Transverse colon (tissue), 4 donors: ENCODE results near the gene SETD1B. TPM values are rescaled to one million over a fixed set of nuclear protein-coding genes. Genes with fewer than 3 reads are reported as not detected.

Experiments
- DNase-seq: peaks from one replicate; pipeline ENCODE4 v3.0.0-alpha.2; 2019
- H3K27ac ChIP-seq, 4 donors: fragments of 200-600 bp; sonication (generic); 2 replicates each; pipeline ENCODE4 v1.5.1; 2016 to 2018; ENCODE audit warnings: inconsistent platforms in 4 of 4
- H3K27me3 ChIP-seq: fragments of 200-600 bp; sonication (generic); 2 replicates; pipeline ENCODE4 v1.5.1; 2017; ENCODE audit warnings: inconsistent platforms
- H3K36me3 ChIP-seq, 4 donors: fragments of 200-600 bp; sonication (generic); 2 replicates each; pipeline ENCODE4 v1.5.1; 2017 to 2019; ENCODE audit warnings: inconsistent platforms in 4 of 4
- H3K4me1 ChIP-seq, 4 donors: fragments of 200-600 bp; sonication (generic); 2 replicates each; pipeline ENCODE4 v1.5.1; 2017 to 2020; ENCODE audit warnings: inconsistent platforms in 4 of 4
- H3K4me3 ChIP-seq, 4 donors: fragments of 200-600 bp; sonication (generic); 1 replicate in 1 of 4; 2 replicates in 3 of 4; pipeline versions ENCODE4 v1.5.1 to v1.6.1; 2017 to 2019; ENCODE audit warnings: inconsistent platforms in 4 of 4
- H3K9me3 ChIP-seq, 2 donors: fragments of 200-600 bp; sonication (generic); 2 replicates each; pipeline ENCODE4 v1.5.1; 2017 to 2019; ENCODE audit warnings: inconsistent platforms in 2 of 2
- CTCF ChIP-seq, 5 experiments: fragments of 200-600 bp in 3 of 5; fragments of 450-650 bp in 2 of 5; sonication (generic) in 3 of 5; IDR thresholded peaks; 1 replicate in 2 of 5; 2 replicates in 3 of 5; pipeline ENCODE4 v1.5.1; 2016 to 2017; ENCODE audit warnings: antibody characterized with exemption in 5 of 5, inconsistent platforms in 3 of 5, mild to moderate bottlenecking in 2 of 5, moderate library complexity in 1 of 5
- EP300 ChIP-seq: sonication (generic); formaldehyde crosslinking; IDR thresholded peaks from one replicate; pipeline ENCODE4 v1.6.1; 2017; ENCODE audit warnings: antibody characterized with exemption, low read depth
- POLR2A ChIP-seq: fragments of 450-650 bp; IDR thresholded peaks from one replicate; pipeline ENCODE4 v1.6.1; 2016; ENCODE audit warnings: antibody characterized with exemption, mild to moderate bottlenecking, moderate library complexity
- POLR2AphosphoS5 ChIP-seq, 3 donors: sonication (generic); formaldehyde crosslinking; IDR thresholded peaks; one replicate each; pipeline ENCODE4 v1.6.1; 2016; ENCODE audit warnings: antibody characterized with exemption in 3 of 3
- WGBS, 2 donors: methylation state at CpG; one replicate each; pipeline ENCODE4 v1.1.5; 2018; ENCODE audit warnings: low coverage in 1 of 2; 5-methylcytosine and 5-hydroxymethylcytosine counted together
- in situ Hi-C, 4 donors: fragments of 200-750 bp; cut with MboI; loops; one replicate each; pipeline versions ENCODE4 v1.15.0 to v1.15.1; 2017; ENCODE audit warnings: low sequenced_read_pairs in 3 of 4, low pct_ligation_motif_present in 1 of 4, low pct_unique_long_range_greater_than_20kb in 1 of 4
- intact Hi-C: fragments of 100-400 bp; cut with DNase I; formaldehyde crosslinking; loops from one replicate; pipeline ENCODE4 v1.15.1; 2023; ENCODE audit warnings: low total_unique reads
- total RNA-seq, 4 donors: library from RNA; depleted of rRNA; stranded (reverse); fragments of >200 nt; gene quantifications; one replicate each; pipeline ENCODE4 v1.1.0, GENCODE V29; 2016

SETD1B gene
- total RNA-seq, 4 donors from 2014 or later = 13.4 to 39.6 (median 15.2) TPM

- Histone ChIP-seq H3K27ac (peak overlapping the region in 1 of 4 donors; percentile 86), H3K36me3 (peaks cover 0 to 25% (median 8%) of the 10 kb centered on the region in 4 donors), H3K4me3 (no peak overlapping the region), H3K27me3 (no peaks in the 10 kb centered on the region), H3K9me3 (no peaks in the 10 kb centered on the region), H3K4me1 (peaks cover 39 to 61% (median 52%) of the 10 kb centered on the region in 4 donors)
- TF ChIP-seq EP300 (no peak), POLR2AphosphoS5 (IDR thresholded peaks at IDR 0.05) (no peak), POLR2A (no peak), CTCF (IDR thresholded peaks at IDR 0.05) (no peak)
- no peak for DNase-seq
- WGBS, 2 donors = 89% methylated on average over 33 of the region's 33 CpGs; no CpG with 5 or more reads in 1 of the 2 donors
- intact Hi-C loops (no loop called here), in situ Hi-C loops (no loop called here)
Observed at GRCh38 chr12:121810234-121810817, 6.5 kb downstream of the SETD1B start.

- intact Hi-C loops = no loop called here
Observed at GRCh38 chr12:121810833-121811433, 7.1 kb downstream of the SETD1B start.

GRCh38 chr12:121811434-121812319, 7.9 kb downstream of the SETD1B start:
- intact Hi-C loops (loop anchor here (2.0 kb wide), 1 partner anchor 17 kb away; no protein-coding TSS in a partner anchor), in situ Hi-C loops (no loop called here)
- TF ChIP-seq CTCF (IDR thresholded peaks at IDR 0.05) (peak; percentile 98 to 100 (median 99)), POLR2A (peak; percentile 20), POLR2AphosphoS5 (IDR thresholded peaks at IDR 0.05) (no peak)
- Histone ChIP-seq H3K27me3 (no peaks in the 10 kb centered on the region), H3K9me3 (no peaks in the 10 kb centered on the region), H3K4me1 (peaks cover 31 to 49% (median 39%) of the 10 kb centered on the region in 4 donors), H3K4me3 (peak overlapping the region; percentile 46 to 68 (median 50)), H3K27ac (peak overlapping the region; percentile 80 to 86 (median 83)), H3K36me3 (peaks cover 0 to 37% (median 12%) of the 10 kb centered on the region in 4 donors)
- peak; percentile 77 for DNase-seq
- WGBS, 2 donors = 14% methylated on average over 19 of the region's 46 CpGs; no CpG with 5 or more reads in 1 of the 2 donors

More at GRCh38 chr12:121810833-121811433, 7.1 kb downstream of the SETD1B start:
- Histone ChIP-seq H3K27me3 (no peaks in the 10 kb centered on the region), H3K36me3 (peaks cover 0 to 29% (median 8%) of the 10 kb centered on the region in 4 donors), H3K27ac (peak overlapping the region; percentile 80 to 86 (median 83)), H3K4me3 (peak overlapping the region in 2 of 4 donors; percentile 51 to 68), H3K4me1 (peaks cover 36 to 56% (median 46%) of the 10 kb centered on the region in 4 donors), H3K9me3 (no peaks in the 10 kb centered on the region)
- 63% methylated on average over 6 of the region's 6 CpGs; no CpG with 5 or more reads in 1 of the 2 donors for WGBS, 2 donors
- in situ Hi-C loops = no loop called here
- TF ChIP-seq EP300 = no peak
- TF ChIP-seq CTCF (IDR thresholded peaks at IDR 0.05) = no peak
- no peak for TF ChIP-seq POLR2A
- no peak for TF ChIP-seq POLR2AphosphoS5 (IDR thresholded peaks at IDR 0.05)
- no peak for DNase-seq
